A549 (cell line): ENCODE data around the gene RMND5B.

Experiments
- CHD2 ChIP-seq: fragments of 150-350 bp; IDR thresholded peaks from 2 replicates; pipeline ENCODE4 v1.6.1; 2014; ENCODE audit warnings: low read length; ENCODE audit not compliant: partially characterized antibody
- EP300 ChIP-seq, 2 experiments: fragments of >200 bp; sonication (Bioruptor Twin); formaldehyde crosslinking; IDR thresholded peaks; 2 replicates in 1 of 2; 3 replicates in 1 of 2; pipeline ENCODE4 v1.6.1; 2016 to 2017
- FOSL2 ChIP-seq, 2 experiments: fragments of 450-650 bp in 1 of 2; fragments of >200 bp in 1 of 2; sonication (Bioruptor Twin) in 1 of 2; formaldehyde crosslinking; IDR thresholded peaks; 2 replicates each; pipeline versions ENCODE4 v1.5.0 to v1.6.1; 2016 to 2020; ENCODE audit warnings: mild to moderate bottlenecking in 1 of 2, moderate library complexity in 1 of 2
- POLR2A ChIP-seq: IDR thresholded peaks from 2 replicates; pipeline ENCODE4 v1.6.1; 2012; ENCODE audit warnings: mild to moderate bottlenecking, low read length
- POLR2AphosphoS2 ChIP-seq: conservative IDR thresholded peaks from 2 replicates; pipeline ENCODE4 v1.6.1; 2012; ENCODE audit warnings: low read length, improper control_type of control experiment, inconsistent platforms
- RCOR1 ChIP-seq: fragments of 150-350 bp; IDR thresholded peaks from 2 replicates; pipeline ENCODE4 v1.6.1; 2014; ENCODE audit warnings: antibody characterized with exemption, low read length, low read depth
- ZFP36 ChIP-seq: fragments of 450-650 bp; IDR thresholded peaks from 2 replicates; pipeline ENCODE4 v1.6.1; 2014; ENCODE audit warnings: borderline replicate concordance; ENCODE audit not compliant: partially characterized antibody
- TF ChIP-seq, protein P1 (sequence below): fragments of 200-600 bp; sonication (generic); IDR thresholded peaks from 2 replicates; pipeline ENCODE4 v1.6.1; 2016; ENCODE audit warnings: antibody characterized with exemption, mild to moderate bottlenecking, moderate library complexity
- TF ChIP-seq, protein P2 (sequence below): fragments of >200 bp; sonication (Bioruptor Twin); formaldehyde crosslinking; IDR thresholded peaks from 3 replicates; pipeline ENCODE4 v1.5.1; 2016
- TF ChIP-seq, protein P3 (sequence below): fragments of 450-650 bp; IDR thresholded peaks from 2 replicates; pipeline ENCODE4 v1.6.1; 2014; ENCODE audit warnings: antibody characterized with exemption
- TF ChIP-seq, protein P4 (sequence below): IDR thresholded peaks from 2 replicates; pipeline ENCODE4 v1.6.1; 2012; ENCODE audit warnings: low read depth, borderline replicate concordance

GRCh38 chr5:178117923-178118701 lies 12.7 kb upstream of the RMND5B start:
- TF ChIP-seq FOSL2 (IDR thresholded peaks at IDR 0.05): no peak
- no peak for TF ChIP-seq FOSL2 (CRISPR knock-in tag; IDR thresholded peaks at IDR 0.05)
- TF ChIP-seq, protein P1, sequence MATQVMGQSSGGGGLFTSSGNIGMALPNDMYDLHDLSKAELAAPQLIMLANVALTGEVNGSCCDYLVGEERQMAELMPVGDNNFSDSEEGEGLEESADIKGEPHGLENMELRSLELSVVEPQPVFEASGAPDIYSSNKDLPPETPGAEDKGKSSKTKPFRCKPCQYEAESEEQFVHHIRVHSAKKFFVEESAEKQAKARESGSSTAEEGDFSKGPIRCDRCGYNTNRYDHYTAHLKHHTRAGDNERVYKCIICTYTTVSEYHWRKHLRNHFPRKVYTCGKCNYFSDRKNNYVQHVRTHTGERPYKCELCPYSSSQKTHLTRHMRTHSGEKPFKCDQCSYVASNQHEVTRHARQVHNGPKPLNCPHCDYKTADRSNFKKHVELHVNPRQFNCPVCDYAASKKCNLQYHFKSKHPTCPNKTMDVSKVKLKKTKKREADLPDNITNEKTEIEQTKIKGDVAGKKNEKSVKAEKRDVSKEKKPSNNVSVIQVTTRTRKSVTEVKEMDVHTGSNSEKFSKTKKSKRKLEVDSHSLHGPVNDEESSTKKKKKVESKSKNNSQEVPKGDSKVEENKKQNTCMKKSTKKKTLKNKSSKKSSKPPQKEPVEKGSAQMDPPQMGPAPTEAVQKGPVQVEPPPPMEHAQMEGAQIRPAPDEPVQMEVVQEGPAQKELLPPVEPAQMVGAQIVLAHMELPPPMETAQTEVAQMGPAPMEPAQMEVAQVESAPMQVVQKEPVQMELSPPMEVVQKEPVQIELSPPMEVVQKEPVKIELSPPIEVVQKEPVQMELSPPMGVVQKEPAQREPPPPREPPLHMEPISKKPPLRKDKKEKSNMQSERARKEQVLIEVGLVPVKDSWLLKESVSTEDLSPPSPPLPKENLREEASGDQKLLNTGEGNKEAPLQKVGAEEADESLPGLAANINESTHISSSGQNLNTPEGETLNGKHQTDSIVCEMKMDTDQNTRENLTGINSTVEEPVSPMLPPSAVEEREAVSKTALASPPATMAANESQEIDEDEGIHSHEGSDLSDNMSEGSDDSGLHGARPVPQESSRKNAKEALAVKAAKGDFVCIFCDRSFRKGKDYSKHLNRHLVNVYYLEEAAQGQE: no peak
- no peak for TF ChIP-seq POLR2A
- TF ChIP-seq, protein P2, sequence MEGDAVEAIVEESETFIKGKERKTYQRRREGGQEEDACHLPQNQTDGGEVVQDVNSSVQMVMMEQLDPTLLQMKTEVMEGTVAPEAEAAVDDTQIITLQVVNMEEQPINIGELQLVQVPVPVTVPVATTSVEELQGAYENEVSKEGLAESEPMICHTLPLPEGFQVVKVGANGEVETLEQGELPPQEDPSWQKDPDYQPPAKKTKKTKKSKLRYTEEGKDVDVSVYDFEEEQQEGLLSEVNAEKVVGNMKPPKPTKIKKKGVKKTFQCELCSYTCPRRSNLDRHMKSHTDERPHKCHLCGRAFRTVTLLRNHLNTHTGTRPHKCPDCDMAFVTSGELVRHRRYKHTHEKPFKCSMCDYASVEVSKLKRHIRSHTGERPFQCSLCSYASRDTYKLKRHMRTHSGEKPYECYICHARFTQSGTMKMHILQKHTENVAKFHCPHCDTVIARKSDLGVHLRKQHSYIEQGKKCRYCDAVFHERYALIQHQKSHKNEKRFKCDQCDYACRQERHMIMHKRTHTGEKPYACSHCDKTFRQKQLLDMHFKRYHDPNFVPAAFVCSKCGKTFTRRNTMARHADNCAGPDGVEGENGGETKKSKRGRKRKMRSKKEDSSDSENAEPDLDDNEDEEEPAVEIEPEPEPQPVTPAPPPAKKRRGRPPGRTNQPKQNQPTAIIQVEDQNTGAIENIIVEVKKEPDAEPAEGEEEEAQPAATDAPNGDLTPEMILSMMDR: no peak
- TF ChIP-seq POLR2AphosphoS2: no peak
- TF ChIP-seq, protein P3, sequence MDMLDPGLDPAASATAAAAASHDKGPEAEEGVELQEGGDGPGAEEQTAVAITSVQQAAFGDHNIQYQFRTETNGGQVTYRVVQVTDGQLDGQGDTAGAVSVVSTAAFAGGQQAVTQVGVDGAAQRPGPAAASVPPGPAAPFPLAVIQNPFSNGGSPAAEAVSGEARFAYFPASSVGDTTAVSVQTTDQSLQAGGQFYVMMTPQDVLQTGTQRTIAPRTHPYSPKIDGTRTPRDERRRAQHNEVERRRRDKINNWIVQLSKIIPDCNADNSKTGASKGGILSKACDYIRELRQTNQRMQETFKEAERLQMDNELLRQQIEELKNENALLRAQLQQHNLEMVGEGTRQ: no peak
- TF ChIP-seq, protein P4, sequence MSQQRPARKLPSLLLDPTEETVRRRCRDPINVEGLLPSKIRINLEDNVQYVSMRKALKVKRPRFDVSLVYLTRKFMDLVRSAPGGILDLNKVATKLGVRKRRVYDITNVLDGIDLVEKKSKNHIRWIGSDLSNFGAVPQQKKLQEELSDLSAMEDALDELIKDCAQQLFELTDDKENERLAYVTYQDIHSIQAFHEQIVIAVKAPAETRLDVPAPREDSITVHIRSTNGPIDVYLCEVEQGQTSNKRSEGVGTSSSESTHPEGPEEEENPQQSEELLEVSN: no peak
- TF ChIP-seq CHD2: no peak
- no peak for TF ChIP-seq EP300 (IDR thresholded peaks at IDR 0.05)
- no peak for TF ChIP-seq ZFP36
- no peak for TF ChIP-seq RCOR1
